ENCODE measurements around the gene CHCT1.
"Not testable (repeated sequence)": the region's sequence is repeated elsewhere in the genome, so short reads cannot be mapped to it uniquely, and the experiment has no call there.

The CHCT1 gene

DNA sequence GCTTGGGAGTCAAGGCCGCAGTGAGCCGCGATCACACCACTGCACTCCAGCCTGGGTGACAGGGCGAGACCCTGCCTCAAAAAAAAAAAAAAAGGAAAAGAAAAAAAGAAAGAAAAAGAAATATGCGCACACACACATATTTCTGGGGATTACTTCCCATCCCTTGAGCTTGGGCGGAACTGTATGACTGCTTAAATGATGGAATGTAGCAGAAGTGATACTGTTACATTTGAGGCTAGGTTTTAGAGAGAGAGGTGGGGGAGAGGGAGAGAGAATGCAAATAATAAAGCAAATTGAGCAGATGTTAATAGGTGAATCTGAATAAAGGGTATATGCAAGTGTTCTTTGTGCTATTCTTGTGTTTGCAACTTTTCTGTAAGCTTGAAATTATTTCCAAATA is 18.3 kb upstream of the CHCT1 start:
- intact Hi-C loops (cut with DNase I; ENCODE audit: low total_unique reads): no loop called here
- Histone ChIP-seq H3K4me3 (no peak overlapping the region), H3K27ac (no peak overlapping the region), H3K4me1 (no peaks in the 10 kb centered on the region), H3K36me3 (no peaks in the 10 kb centered on the region), H3K27me3 (no peaks in the 10 kb centered on the region), H3K9me3 (no peaks in the 10 kb centered on the region)
- no peak for DNase-seq
- no peak for TF ChIP-seq CTCF (IDR thresholded peaks at IDR 0.05)

GRCh38 chr17:60406887-60407286 is 15.4 kb upstream of the CHCT1 start:
- no peaks in the 10 kb centered on the region for H3K36me3 ChIP-seq
- peaks cover 0 to 3% of the 10 kb centered on the region in 2 donors for H3K27me3 ChIP-seq
- H3K4me3 ChIP-seq: no peak overlapping the region
- intact Hi-C loops (cut with DNase I; ENCODE audit: low total_unique reads): no loop called here
- H3K4me1 ChIP-seq: no peaks in the 10 kb centered on the region
- TF ChIP-seq CTCF (IDR thresholded peaks at IDR 0.05): no peak
- H3K9me3 ChIP-seq: no peaks in the 10 kb centered on the region
- no peak for DNase-seq
- no peak overlapping the region for H3K27ac ChIP-seq

- H3K36me3 ChIP-seq: no peaks in the 10 kb centered on the region
- TF ChIP-seq CTCF (IDR thresholded peaks at IDR 0.05): no peak
Observed at GRCh38 chr17:60410001-60410400, 12.3 kb upstream of the CHCT1 start.

GRCh38 chr17:60412701-60413100 is 9.6 kb upstream of the CHCT1 start:
- intact Hi-C loops (cut with DNase I; ENCODE audit: low total_unique reads): no loop called here

More at GRCh38 chr17:60410001-60410400, 12.3 kb upstream of the CHCT1 start:
- Histone ChIP-seq H3K9me3 (no peaks in the 10 kb centered on the region), H3K4me1 (no peaks in the 10 kb centered on the region), H3K27ac (no peak overlapping the region), H3K4me3 (no peak overlapping the region), H3K27me3 (peaks cover 0 to 3% of the 10 kb centered on the region in 2 donors)
- no peak for DNase-seq
- intact Hi-C loops (cut with DNase I; ENCODE audit: low total_unique reads): no loop called here

GRCh38 chr17:60415146-60415545 is 7.1 kb upstream of the CHCT1 start:
- Histone ChIP-seq H3K4me3 (no peak overlapping the region), H3K4me1 (no peaks in the 10 kb centered on the region), H3K36me3 (no peaks in the 10 kb centered on the region), H3K27me3 (no peaks in the 10 kb centered on the region), H3K9me3 (no peaks in the 10 kb centered on the region), H3K27ac (no peak overlapping the region)
- intact Hi-C loops (cut with DNase I; ENCODE audit: low total_unique reads): no loop called here
- TF ChIP-seq CTCF (IDR thresholded peaks at IDR 0.05): no peak
- DNase-seq: no peak

More at GRCh38 chr17:60412701-60413100, 9.6 kb upstream of the CHCT1 start:
- peaks cover 0 to 3% of the 10 kb centered on the region in 2 donors for H3K27me3 ChIP-seq
- no peaks in the 10 kb centered on the region for H3K9me3 ChIP-seq
- TF ChIP-seq CTCF (IDR thresholded peaks at IDR 0.05): no peak
- no peak overlapping the region for H3K27ac ChIP-seq
- no peaks in the 10 kb centered on the region for H3K4me1 ChIP-seq
- no peaks in the 10 kb centered on the region for H3K36me3 ChIP-seq
- H3K4me3 ChIP-seq: no peak overlapping the region
- DNase-seq: no peak

DNA sequence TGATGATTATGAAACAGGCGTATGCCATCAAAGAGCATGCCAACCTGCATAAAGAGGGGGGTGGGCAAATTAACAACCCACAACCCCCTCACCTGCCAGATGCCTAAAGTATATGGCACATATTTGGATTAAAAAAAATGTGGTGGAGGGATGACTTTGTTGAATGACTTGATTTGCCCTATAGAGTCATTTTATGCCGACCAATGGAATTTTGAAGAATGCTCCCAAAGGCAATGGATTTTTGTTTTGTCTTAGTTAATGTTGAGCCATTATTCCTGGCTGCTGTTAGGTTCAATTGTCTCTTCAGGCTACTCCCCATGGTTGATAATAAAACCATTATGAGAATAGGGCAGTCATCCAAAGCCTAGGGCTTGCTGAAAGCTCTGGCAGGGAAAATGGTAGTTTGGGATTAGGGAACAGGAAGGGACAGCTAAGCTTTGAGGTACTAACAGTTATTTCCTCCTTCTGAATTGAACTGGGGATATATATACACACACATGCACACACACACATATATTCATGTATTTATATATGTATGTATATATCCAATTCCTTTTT is 5.8 kb upstream of the CHCT1 start:
- peaks cover 0 to 6% (median 6%) of the 10 kb centered on the region in 4 donors for H3K4me1 ChIP-seq
- TF ChIP-seq CTCF (IDR thresholded peaks at IDR 0.05): no peak
- H3K9me3 ChIP-seq: no peaks in the 10 kb centered on the region
- no peak overlapping the region for H3K27ac ChIP-seq
- no peak overlapping the region for H3K4me3 ChIP-seq
- H3K36me3 ChIP-seq: no peaks in the 10 kb centered on the region
- no peak for DNase-seq
- intact Hi-C loops (cut with DNase I; ENCODE audit: low total_unique reads): no loop called here
- no peaks in the 10 kb centered on the region for H3K27me3 ChIP-seq

GRCh38 chr17:60419003-60419402 is 3.3 kb upstream of the CHCT1 start:
- H3K4me3 ChIP-seq; H3K27me3 ChIP-seq; H3K27ac ChIP-seq; H3K9me3 ChIP-seq; H3K36me3 ChIP-seq; DNase-seq; intact Hi-C loops (cut with DNase I; ENCODE audit: low total_unique reads): not testable (repeated sequence)
- peaks cover 0 to 13% (median 10%) of the 10 kb centered on the region in 4 donors for H3K4me1 ChIP-seq

DNA sequence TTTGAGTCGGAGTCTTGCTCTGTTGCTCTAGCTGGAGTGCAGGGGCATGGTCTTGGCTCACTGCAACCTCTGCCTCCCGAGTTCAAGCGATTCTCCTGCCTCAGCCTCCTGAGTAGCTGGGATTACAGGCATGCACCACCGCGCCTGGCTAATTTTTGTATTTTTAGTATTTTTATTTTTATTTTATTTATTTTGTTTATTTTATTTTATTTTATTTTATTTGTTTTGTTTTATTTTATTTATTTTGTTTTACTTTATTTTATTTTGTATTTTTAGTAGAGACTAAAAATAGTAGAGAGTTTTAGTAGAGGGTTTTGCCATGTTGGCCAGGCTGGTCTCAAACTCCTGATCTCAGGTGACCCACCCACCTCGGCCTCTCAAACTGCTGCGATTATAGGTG is 2.4 kb upstream of the CHCT1 start:
- not testable (repeated sequence) for H3K9me3 ChIP-seq, H3K27me3 ChIP-seq, H3K4me3 ChIP-seq, H3K27ac ChIP-seq, H3K36me3 ChIP-seq, DNase-seq
- intact Hi-C loops (cut with DNase I; ENCODE audit: low total_unique reads): loop anchor here (10.0 kb wide), 1 partner anchor 315 kb away; no protein-coding TSS in a partner anchor
- H3K4me1 ChIP-seq: peaks cover 0 to 13% (median 10%) of the 10 kb centered on the region in 4 donors
